Sciatic nerve (tissue), 2 donors: ENCODE results near the gene SINHCAF. TPM values are rescaled to one million over a fixed set of nuclear protein-coding genes. Genes with fewer than 3 reads are reported as not detected.
"Not testable (repeated sequence)": the region's sequence is repeated elsewhere in the genome, so short reads cannot be mapped to it uniquely, and the experiment has no call there.

ENCODE experiments used
- ATAC-seq: fragments of 200-7000 bp; cut with Tn5 transposase; one replicate; pipeline ENCODE4 v1.9.1; 2020; ENCODE audit warnings: mild to moderate bottlenecking, moderate library complexity
- DNase-seq: peaks from one replicate; pipeline ENCODE4 v3.0.0-alpha.2; 2020; ENCODE audit warnings: low spot score
- intact Hi-C: fragments of 100-400 bp; cut with DNase I; formaldehyde crosslinking; loops from one replicate; pipeline ENCODE4 v1.14.2; 2022
- total RNA-seq: library from RNA; stranded (reverse); fragmentation: NEBNext Ultra II Directional; extraction: Animal tissue kit (Norgen Biotek cat#: 25700); gene quantifications from one replicate; pipeline ENCODE4 v1.2.1, GENCODE V29; 2021
- donor health status: DM: no; HTN: no; CAD: no.
- donor health status: DM: no; HTN: no; CAD: no.

SINHCAF gene, protein sequence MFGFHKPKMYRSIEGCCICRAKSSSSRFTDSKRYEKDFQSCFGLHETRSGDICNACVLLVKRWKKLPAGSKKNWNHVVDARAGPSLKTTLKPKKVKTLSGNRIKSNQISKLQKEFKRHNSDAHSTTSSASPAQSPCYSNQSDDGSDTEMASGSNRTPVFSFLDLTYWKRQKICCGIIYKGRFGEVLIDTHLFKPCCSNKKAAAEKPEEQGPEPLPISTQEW
- total RNA-seq: 12.4 TPM

DNA sequence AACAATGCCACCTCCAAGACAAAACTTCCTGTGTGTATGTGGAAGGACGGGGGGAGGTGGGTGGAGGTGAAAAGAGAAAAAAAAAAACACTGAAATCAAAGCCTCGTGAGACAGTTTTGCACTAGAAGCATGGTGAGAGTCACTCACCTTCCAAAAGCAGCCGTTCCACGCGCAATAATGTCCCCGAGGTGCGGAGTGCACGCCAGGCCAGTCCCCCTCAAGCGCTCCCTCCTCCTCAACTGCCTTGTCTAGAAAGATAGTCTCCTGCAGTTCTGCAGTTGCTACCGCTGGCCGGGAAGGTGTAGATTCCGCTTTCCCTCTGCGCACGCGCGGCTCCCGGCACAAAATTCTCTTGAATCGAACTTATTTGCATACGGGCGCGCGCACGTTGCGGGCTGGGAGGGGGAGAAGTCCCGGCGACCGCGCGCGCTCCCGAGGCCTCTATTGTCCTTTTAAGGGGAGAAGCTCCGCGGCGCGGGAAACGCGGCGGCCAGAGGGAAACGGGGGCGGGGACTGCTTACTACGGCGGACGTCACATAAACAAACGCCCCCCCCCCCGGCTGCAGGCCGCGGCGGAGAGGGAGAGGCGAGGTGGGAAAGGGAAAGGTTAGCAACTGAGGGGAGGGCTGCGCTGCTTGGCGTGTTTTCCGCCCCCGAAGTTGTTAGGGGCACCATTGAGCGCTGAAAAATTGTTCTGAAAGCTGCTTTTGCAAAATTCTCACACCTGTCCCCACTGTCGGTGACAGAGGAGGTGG, at the start of gene SINHCAF:
Gene SINHCAF, minus strand, starts transcription at position 274 of the 755 bp plus-strand sequence. CDS start 27,946 bp downstream, outside the sequence.
- intact Hi-C loops: no loop called here
- DNase-seq (peak; percentile 100), ATAC-seq (peak; percentile 95)

DNA sequence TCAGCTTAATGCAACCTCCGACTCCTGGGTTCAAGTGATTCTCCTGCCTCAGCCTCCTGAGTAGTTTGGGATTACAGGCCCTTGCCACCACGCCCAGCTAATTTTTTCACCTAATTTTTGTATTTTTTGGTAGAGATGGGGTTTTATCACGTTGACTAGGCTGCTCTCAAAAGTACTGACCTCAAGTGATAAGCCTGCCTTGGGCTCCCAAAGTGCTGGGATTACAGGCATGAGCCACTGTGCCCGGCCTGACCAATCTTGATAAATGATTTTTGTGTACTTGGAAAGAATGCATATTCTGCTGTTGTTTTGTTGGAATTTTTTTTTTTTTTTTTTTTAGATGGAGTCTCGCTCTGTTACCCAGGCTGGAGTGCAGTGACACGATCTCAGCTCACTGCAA, 49.5 kb upstream of the SINHCAF start:
- ATAC-seq, intact Hi-C loops, DNase-seq: not testable (repeated sequence)

DNA sequence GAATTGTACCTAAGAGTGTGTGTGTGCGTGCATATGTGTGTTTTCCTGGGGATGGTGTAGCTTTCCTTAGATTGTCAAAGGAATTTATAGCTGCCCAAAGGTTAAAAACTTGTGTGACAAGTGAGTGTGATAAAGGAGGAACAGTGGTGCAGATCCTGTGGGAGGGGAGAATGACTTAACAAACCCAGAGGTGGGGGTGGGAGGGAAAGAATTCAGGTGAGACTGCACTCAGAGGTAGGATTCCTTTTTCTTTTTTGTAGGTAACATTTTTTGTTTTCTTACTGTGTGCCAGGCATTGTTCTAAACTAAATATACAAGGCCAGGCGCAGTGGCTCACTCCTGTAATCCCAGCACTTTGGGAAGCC, 45.3 kb upstream of the SINHCAF start:
- ATAC-seq: no peak
- no peak for DNase-seq
- intact Hi-C loops: no loop called here

DNA sequence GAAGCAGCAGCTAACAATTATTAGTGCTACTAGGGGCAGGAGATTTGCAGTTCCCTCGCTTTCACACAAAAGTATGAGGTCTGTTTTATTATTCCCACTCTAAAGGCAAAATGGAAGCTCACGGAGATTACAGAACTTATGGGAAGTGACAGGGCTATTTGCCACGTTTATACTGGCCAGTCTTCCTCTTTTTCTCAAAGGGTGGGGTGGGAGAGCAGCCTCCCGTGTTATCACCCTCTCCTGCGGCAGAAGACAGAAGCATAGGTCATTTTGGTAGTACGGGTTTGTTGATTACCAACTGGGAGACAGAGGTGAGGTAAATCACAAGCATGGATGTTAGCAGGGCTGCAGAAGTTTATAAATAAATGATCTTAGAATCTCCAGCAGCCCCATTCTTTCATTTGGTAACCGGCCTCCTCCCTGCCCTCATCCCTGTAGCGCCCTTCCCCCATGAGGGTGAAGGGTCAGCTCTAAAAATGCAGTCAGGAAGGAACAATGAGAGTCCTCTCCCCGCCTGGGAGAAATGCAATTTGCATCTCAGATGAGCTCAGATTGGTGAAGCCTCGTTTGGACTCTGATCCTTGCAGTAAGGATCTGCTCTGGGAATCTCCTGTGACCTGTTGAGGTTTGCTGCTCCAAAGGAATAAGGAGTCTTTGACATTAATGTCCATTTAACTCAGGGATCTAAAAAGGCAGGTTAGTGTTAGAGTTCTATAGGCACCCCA, 44.7 kb upstream of the SINHCAF start:
- intact Hi-C loops: no loop called here
- ATAC-seq: peak; percentile 42
- no peak for DNase-seq

DNA sequence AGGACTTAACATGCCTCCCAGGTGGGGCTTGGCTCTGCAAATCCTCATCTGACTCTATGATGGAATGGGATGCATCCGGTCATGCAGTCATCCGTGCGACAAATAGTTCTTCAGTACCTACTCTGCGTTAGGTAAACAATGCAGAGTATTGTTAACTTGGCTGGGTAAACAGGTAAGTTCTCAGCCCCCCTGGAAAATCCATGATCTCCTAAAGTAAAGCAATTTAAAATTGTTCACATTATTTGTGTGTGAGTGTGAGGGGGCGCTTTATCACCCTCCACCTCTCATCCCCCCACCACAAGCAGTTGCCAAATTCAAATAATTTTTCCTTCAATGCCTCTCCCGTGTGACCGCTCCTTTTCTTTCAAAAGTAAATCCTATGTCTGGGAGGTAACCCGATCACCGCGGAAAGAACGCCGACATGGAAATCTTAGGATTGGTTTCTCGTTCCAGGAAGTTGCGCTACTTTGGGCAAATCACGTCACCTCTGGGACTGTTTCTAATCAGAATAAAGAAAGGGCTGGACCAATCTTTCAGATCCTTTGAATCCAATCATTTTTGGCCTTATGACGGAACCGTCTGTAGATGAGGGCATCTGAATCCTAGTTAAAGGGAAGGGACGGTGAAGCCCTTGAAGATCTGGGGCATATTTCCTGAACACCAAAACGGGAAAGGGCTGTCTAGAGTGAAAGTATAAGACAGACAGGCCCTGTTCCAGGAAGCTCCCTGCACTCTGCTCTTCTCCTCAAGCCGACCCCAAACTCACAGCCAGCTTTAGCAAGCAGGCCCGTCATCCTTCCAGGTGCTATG, 44.0 kb upstream of the SINHCAF start:
- DNase-seq (peak; percentile 68), ATAC-seq (peak; percentile 86)
- intact Hi-C loops: no loop called here

DNA sequence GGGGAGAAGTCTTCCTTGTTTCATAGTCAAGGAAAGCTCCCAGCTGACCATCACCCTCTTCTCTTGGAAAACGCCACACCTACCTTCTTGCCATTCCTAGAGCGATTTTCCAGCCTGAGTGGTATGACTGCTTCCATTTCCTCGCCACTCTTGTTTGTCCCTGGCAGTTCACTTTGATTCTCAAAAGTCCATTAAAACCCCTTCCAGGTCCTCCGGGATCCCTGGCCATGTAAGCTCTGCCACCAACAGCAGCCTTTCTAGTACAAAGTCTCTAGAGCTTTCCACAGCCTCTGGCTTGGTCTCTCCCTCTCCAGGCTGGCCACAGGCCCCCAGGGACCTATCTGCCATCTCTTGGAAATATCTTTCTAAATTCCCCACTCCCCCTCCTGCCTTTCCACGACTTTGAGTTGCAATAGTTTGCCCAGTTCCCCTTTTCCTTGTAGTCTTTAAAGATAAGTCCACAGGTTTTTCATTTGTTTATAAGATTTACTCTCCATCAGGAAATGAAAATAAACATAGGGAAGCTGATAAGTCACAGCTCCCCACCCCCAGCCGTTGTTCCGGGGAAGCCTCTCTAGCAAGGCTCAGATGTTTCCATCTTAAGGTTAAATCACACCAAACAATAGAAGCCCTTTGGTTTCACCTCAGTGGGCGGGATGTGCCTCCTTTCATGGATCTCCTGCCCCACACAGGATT, 42.9 kb upstream of the SINHCAF start:
- DNase-seq (no peak), ATAC-seq (peak; percentile 33)
- intact Hi-C loops: no loop called here

DNA sequence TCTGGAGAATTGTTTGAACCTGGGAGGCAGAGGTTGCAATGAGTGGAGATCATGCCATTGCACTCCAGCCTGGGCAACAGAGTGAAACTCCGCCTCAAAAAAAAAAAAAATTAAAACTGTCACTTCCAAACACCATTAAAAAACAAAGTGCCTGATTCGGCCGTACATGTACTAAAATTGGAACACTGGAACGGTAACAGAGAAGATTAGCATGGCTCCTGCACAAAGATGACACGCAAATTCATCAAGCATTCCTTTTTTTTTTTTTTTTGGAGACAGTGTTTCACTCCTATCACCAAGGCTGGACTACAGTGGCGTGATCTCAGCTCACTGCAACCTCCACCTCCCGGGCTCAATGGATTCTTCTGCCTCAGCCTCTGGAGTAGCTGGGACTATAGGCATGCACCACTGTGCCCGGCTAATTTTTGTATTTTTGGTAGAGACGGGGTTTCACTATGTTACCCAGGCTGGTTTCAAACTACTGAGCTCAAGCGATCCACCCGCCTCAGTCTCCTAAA, 40.2 kb upstream of the SINHCAF start:
- DNase-seq (no peak), ATAC-seq (no peak)
- intact Hi-C loops: no loop called here

DNA sequence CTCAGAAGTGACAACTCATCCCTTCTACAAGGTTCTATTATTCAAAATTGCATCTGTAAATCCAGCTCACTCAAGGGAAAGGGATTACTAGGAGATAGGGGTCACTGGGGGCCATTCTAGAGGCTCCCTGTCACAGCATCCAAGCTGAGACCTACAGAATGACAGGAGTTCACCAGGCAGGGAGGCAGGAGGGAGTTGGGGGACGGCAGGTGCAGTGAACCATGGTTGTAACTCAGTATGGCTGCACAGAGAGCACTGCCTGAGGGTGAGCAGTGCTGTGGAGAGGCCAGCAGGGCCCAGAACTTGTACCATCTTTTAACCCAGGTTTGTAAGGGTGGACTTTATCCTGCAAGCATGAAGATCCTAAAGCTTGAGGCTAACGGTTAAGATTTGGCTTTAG, 37.9 kb upstream of the SINHCAF start:
- no peak for DNase-seq
- intact Hi-C loops: no loop called here

DNA sequence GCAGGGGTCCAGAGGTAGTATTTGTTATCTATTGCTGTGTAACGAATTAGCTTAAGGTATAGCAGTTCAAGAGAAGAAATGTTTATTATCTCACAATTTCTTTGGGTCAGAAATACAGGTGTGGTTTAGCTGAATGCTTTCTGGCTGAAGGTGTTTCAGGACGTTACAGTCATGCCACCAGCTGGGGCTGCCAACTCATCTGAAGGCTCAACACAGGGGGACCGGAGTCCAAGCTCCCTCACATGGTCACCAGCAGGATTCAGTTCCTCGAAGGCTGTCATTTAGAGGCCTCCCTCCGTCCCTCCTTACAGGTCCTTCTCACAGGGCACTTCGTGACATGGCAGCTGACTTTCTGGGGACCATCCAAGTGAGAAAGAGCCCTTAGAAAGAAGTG, 37.5 kb upstream of the SINHCAF start:
- intact Hi-C loops: no loop called here
- DNase-seq: no peak
- no peak for ATAC-seq

More for the DNA sequence above, 37.9 kb upstream of the SINHCAF start:
- no peak for ATAC-seq

DNA sequence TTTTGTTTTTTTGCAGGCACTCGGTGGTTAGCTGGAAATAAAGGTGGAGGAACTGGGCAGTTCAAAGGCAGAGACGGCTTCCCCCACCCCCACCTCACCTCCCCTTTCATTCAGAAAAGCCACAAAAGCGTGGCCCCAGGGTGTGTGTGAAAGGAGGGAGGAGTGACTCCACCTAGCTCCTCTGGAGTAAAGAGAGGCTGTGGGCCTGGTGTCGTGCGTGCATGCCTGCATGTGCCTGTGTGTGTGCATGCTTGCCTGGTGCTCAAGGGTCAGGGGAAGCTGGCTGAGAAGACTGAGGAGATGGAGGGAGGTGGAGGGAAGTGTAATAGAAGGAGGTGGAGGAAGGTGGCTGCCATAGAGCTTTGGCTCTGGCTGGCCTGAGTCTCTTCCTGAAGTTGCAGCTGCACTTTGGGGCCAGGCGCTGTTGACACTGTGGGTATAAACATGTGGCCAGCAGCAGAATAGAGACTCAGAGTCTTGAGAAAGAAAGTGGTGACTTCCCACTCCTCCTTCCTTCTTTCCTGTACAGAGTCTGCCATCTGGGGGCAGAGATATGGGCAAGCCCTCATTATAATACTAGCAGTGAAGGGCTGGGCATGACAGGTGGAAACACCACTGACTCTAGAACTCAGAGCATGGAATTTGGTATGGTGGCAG, 36.9 kb upstream of the SINHCAF start:
- DNase-seq: no peak
- intact Hi-C loops: no loop called here
- ATAC-seq: peak; percentile 67

DNA sequence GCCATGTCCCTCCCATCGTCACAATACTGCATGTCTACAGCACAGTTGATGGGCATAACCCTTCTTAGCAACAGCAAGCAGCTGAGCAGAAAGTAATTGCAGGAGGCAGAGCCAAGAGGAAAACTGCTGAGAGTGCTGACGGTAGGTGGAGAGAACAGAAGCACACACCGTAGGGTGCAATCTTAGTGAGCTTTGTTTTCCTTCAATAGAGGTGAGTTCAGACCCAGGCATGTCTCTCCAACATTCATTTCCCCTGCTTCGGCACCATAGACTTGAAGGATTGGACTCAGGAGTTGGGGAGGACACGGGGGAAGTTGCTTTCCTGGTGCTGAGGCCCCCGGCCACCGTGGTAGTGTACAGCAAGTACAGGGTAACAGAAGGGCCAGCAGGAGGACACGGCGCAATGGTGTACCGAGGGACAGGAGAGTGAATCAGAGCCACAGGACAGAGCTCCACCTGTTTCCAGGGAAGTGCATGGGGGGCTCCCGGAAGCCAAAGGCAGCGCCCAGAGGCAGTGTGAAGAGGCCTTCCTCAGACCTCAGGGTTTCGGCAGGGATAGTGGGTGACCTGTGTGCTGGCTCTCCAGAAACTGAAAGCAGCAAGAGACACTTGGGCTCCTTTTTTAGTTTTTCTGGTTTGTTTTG, 36.3 kb upstream of the SINHCAF start:
- intact Hi-C loops: no loop called here
- no peak for ATAC-seq
- no peak for DNase-seq

DNA sequence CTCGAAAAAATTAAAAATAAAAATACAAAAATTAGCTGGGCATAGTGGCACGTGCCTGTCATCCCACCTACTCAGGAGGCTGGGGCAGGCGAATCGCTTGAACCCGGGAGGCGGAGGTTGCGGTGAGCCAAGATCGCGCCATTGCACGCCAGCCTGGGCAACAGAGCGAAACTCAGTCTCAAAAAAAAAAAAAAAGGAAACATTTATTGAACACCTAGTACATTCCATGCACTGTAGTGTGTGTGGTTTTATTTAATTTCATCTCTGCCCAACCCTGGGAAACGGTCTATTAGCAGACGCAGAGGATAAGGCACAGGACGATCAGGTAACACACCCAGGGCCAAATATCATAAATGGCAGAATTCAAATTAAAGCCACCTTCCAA, 35.8 kb upstream of the SINHCAF start:
- DNase-seq (no peak), ATAC-seq (no peak)
- intact Hi-C loops: no loop called here

DNA sequence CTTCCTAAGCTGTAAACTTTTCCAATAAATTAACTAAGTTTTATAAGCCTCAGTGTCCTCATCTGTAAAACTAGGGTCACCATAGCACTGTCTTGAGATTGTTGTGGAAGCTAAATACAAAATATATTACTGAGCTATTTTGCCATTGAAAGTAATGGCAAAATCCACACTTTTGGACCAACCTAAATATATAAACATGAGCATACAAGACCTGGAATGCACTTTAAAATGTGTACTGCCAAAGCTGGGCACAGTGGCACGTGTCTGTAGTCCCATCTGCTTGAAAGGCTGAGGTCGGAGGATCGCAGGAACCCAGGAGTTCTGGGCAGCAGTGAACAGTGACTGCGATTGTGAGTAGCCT, 29.8 kb upstream of the SINHCAF start:
- DNase-seq (no peak), ATAC-seq (no peak)
- intact Hi-C loops: no loop called here

DNA sequence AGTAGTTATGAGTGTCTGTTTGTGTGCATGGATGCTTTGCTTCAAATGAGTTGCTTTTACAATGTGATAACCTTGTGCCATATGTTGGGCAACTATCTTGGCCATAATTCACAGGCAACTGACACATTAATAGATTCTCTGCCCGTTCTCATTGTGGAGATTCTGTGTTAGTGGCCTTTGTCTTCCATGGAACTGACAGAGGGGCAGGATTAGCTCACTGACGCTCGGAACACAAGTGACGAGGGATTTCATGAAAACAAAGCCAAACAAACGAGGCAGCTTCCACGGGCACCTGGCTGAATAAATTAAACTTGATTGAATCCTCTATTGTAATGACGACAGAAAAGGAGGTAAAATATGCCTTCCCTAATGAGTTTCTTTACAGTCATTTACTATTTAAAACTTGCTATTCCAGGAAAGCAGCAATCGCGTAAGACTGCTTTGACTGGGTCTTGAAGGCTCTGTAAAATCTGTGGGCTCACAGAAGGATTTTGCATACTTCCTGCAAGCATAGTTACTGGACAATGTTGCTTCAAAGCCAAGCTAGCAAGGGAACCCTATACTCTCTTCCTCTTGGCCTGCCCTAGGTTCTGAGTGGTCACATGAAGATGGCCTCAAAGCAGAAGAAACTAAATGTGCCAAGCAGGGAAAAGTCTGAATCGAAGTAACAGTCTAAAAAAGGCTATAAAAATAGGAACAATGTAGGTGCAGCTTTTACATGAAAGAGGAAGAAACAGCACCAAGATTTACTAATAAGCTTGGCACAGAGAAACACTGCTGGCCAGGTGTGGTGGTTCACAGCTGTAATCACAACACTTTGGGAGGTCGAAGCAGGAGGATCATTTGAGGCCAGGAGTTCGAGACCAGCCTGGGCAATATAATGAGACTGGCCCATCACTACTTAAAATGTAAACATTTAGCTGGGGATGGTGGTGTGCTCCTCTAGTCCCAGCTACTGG, 28.1 kb upstream of the SINHCAF start:
- ATAC-seq (peak; percentile 65), DNase-seq (no peak)
- intact Hi-C loops: no loop called here

DNA sequence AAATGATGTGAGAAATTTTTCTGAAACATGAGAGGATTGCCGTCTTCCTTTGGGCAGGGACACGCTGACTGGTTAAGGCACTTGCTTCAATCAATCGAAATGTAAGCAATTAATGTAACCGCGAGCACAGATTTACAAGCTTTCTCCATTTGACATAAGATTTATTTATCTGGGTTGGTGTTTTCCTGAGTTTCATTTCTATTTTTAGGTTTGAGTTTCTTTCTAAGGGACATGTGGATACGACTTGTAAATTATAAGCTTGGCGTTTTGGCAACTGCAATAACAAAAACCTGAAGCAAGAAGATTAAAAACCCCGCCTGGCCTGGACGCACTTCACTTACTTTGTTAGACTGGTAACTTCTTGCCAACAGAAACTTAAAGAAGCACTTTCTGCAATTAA, 20.3 kb upstream of the SINHCAF start:
- intact Hi-C loops: no loop called here
- DNase-seq (no peak), ATAC-seq (no peak)

DNA sequence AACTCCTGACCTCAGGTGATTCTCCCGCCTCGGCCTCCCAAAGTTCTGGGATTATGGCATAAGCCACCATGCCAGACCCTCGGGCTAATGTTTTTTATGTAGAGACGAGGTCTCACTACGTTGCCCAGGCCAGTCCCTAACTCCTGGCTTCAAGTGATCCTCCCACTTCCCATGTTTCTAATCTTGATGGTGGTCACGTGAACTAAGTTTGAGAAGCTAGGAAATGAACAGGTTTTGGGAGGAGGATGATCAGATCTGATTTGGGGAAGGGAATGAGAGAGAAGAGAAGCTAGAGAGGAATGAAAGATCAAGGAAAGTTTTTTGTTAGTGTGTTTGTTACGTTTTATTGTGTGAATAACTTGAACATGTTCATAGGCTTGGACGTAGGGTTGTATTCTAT, 17.2 kb upstream of the SINHCAF start:
- intact Hi-C loops: no loop called here
- ATAC-seq (no peak), DNase-seq (no peak)

DNA sequence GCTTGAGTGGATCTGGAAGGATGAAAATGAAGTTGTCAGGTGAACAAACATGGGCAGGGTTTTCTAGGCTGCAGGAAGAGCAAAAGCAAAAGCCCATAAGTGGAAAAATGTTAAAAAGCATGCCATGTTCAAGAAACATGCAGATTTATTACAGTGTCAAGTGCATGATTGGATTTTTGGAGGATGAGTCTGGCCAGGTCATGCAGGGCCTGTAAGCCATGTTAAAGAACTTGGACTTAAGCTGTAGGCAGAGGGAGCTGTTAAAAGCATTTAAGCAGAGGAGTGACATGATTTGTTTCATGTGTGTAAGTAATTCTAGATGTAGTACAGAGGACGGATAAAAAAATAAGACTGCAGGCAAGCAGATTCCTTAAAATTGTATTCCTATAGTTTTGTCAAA, 16.3 kb upstream of the SINHCAF start:
- DNase-seq (no peak), ATAC-seq (no peak)
- intact Hi-C loops: no loop called here
